ENCODE measurements around the gene ERI3. TPM values are rescaled to one million over a fixed set of nuclear protein-coding genes. Genes with fewer than 3 reads are reported as not detected.

The ERI3 gene
- total and polyA plus RNA-seq, 10 of the 15 experiments (the other 5 are each of a cell fraction or from before 2014, with no cell fraction given) = 20.6 to 90.4 (median 41.2) TPM

DNA sequence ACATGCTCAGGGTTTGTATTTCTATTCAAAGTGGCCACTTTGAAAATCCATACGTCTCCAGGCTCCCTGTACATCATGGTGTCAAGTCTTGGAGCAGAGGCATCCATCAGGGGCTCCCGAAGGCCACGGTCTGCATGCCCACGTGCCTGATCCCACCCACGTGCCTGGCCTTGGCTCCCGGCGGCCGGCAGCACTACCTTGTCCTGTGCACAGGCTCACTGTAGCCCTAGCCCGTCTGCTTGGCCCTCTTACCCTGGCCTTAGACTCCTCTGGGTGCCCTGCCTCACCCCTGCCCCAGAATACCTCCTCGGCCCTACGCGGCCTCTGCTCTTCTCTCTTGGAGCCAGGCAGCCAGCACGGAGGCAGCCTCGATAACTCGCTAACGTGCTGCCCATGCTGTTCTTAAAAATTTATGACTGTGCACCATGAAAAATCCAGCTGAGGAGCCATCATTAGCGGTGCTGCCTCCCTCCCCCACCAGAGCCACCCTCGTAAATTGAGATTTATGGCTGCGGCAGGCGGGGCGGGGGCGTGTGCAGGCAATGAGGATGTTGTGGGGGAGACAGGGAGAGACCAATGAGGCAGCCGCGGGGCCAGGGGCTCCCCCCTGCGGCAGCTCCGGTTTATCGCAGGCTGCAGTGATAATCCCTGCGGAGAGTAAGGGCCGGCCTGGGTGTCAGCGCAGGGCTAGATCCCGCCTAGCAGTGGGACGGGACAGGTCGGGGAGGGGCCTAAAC lies 117.2 kb downstream of the ERI3 start (continued):
- TF ChIP-seq, protein P1, sequence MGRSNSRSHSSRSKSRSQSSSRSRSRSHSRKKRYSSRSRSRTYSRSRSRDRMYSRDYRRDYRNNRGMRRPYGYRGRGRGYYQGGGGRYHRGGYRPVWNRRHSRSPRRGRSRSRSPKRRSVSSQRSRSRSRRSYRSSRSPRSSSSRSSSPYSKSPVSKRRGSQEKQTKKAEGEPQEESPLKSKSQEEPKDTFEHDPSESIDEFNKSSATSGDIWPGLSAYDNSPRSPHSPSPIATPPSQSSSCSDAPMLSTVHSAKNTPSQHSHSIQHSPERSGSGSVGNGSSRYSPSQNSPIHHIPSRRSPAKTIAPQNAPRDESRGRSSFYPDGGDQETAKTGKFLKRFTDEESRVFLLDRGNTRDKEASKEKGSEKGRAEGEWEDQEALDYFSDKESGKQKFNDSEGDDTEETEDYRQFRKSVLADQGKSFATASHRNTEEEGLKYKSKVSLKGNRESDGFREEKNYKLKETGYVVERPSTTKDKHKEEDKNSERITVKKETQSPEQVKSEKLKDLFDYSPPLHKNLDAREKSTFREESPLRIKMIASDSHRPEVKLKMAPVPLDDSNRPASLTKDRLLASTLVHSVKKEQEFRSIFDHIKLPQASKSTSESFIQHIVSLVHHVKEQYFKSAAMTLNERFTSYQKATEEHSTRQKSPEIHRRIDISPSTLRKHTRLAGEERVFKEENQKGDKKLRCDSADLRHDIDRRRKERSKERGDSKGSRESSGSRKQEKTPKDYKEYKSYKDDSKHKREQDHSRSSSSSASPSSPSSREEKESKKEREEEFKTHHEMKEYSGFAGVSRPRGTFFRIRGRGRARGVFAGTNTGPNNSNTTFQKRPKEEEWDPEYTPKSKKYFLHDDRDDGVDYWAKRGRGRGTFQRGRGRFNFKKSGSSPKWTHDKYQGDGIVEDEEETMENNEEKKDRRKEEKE (IDR thresholded peaks at IDR 0.05) = no peak

DNA sequence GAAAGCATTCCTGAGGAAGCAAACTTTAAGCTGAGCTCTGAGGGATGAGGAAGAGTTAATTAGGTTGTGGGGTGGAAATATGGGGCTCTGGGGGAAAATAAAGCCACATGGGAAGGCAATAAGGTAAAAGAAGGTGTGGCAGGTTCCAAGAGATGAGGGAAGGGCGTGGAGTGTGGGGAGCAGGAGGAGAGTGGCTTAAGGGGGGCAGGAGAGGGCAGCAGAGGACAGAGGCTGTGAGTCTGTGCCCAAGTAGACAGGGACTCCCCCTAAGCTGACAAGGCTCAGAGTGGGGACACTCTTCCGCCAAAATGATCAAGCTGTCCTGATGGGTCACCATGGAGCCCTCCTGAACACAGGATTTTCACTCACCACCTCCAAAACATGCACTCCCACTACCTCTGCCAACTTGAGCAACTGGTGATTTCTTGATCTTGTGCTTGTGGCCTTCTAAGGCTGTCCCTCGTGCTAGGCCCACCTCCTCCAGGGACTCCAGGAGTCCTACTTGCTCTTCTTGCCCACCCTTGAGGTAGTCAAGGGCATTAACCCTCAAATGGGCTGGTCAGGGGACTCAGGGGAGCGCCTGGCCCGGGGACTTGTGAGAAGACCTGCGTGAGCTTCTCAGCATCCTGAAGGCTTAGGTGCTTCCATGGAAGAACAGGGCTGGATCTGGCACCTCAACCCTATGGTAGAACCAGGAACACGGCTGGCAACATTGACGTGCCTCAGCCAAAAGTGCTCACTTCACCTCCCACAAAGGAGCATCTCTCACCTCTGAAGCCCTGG lies 118.4 kb downstream of the ERI3 start:
- RAD21 ChIA-PET (ENCODE audit: unreplicated experiment) = no interaction called here

More for the DNA sequence above, 118.4 kb downstream of the ERI3 start:
- Histone ChIP-seq H3K9me3 (replicated peaks; ENCODE audit: control insufficient read depth, insufficient read depth, low read length) (no peaks in the 10 kb centered on the region), H3K27me3 (replicated peaks in 1 of 2; ENCODE audit: control insufficient read depth in 2 of 2, insufficient read depth in 2 of 2, low read length in 1 of 2) (no peaks in the 10 kb centered on the region), H3K9ac (ENCODE audit: control insufficient read depth, insufficient read depth, low read length) (no peak overlapping the region), H2AFZ (ENCODE audit: control insufficient read depth, low read depth, low read length) (no peak overlapping the region), H3K4me1 (ENCODE audit: control insufficient read depth, insufficient read depth, low read length) (no peaks in the 10 kb centered on the region), H3K36me3 (ENCODE audit: control insufficient read depth in 2 of 2, insufficient read depth in 2 of 2, low read length in 1 of 2) (peaks cover 1% of the 10 kb centered on the region in 2 experiments; a peak in 3 of 4 replicates), H3K27ac (ENCODE audit: control insufficient read depth, insufficient read depth) (no peak overlapping the region), H3K79me2 (ENCODE audit: control insufficient read depth, insufficient read depth, low read length) (no peaks in the 10 kb centered on the region), H3K4me3 (no peak overlapping the region), H4K20me1 (ENCODE audit: control insufficient read depth, insufficient read depth) (no peaks in the 10 kb centered on the region), H3K4me2 (ENCODE audit: control insufficient read depth, insufficient read depth) (no peak overlapping the region)
- no TSS peak for BruUV-seq (replicated peaks)
- CTCF ChIA-PET = interaction anchor here (0.5 to 1.2 kb wide), 5 partner anchors 15 to 357 kb away, joined by 3 to 4 read pairs (median 3); no protein-coding TSS in a partner anchor
- DNase-seq (ENCODE audit: low read depth, low spot score) (no peak), ATAC-seq (no peak), FAIRE-seq (no peak)
- POLR2A ChIA-PET = no interaction called here
- in situ Hi-C loops (cut with MboI) (no loop called here), intact Hi-C loops (cut with micrococcal nuclease; ENCODE audit: unreplicated experiment) (no loop called here)
- SMC1A ChIA-PET (ENCODE audit: uncharacterized antibody, unreplicated experiment) = interaction anchor here (1.2 kb wide), 1 partner anchor 19 kb away, joined by 4 read pairs; no protein-coding TSS in a partner anchor
- 88% methylated on average over 7 of the region's 8 CpGs for WGBS (ENCODE audit: insufficient coverage, insufficient replicate concordance, low lambda C conversion rate, missing lambda C conversion rate)
- TF ChIP-seq CTCF (IDR thresholded peaks at IDR 0.05 in 2 of 3, conservative IDR thresholded peaks at IDR 0.05 in 1 of 3; ENCODE audit: control insufficient read depth in 2 of 3, extremely low read depth in 1 of 3, insufficient read depth in 1 of 3, low read depth in 3 of 3, low read length in 3 of 3) (peak in 1 of 3 experiments; percentile 13; a peak in 1 of 6 replicates), ZBTB33 (IDR thresholded peaks at IDR 0.05) (no peak)

Data from GM12878 (cell line).